ENCODE data around the gene CT47B1.

DNA sequence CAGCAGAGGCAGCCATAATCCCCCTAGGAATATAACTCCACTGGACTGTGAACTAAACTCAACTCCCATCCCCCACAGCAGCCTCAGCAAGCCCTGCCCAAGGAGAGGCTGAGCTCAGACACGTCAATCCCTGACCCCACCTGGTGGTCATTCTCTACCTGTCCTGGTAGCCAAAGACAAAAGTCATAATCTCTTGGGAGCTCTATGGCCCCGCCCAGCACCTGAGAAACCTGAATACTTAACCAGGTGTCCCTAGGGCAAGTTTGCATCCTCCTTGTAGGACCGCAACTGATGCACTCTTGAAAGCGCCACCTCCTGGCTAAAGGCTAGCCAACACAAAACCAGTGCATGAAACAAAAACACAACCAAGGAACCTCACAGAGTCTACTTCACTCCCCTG is 18.4 kb downstream of the CT47B1 start:
- TF ChIP-seq, protein P1, sequence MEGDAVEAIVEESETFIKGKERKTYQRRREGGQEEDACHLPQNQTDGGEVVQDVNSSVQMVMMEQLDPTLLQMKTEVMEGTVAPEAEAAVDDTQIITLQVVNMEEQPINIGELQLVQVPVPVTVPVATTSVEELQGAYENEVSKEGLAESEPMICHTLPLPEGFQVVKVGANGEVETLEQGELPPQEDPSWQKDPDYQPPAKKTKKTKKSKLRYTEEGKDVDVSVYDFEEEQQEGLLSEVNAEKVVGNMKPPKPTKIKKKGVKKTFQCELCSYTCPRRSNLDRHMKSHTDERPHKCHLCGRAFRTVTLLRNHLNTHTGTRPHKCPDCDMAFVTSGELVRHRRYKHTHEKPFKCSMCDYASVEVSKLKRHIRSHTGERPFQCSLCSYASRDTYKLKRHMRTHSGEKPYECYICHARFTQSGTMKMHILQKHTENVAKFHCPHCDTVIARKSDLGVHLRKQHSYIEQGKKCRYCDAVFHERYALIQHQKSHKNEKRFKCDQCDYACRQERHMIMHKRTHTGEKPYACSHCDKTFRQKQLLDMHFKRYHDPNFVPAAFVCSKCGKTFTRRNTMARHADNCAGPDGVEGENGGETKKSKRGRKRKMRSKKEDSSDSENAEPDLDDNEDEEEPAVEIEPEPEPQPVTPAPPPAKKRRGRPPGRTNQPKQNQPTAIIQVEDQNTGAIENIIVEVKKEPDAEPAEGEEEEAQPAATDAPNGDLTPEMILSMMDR (IDR thresholded peaks at IDR 0.05): no peak
- TF ChIP-seq POLR2A (IDR thresholded peaks at IDR 0.05): no peak

Measured in testis (tissue), 2 donors.